HK-2 (cell line): Measurements from ENCODE around the gene FCGR2B.
"Not testable (repeated sequence)": the region's sequence is repeated elsewhere in the genome, so short reads cannot be mapped to it uniquely, and the experiment has no call there.

ENCODE experiments used
- DNase-seq: peaks from one replicate; pipeline ENCODE4 v3.0.0-alpha.2; 2018; ENCODE audit not compliant: unreplicated experiment

The FCGR2B gene

GRCh38 chr1:161662684-161663339 lies at the start of gene FCGR2B:
FCGR2B (plus strand) TSS chr1:161663143; CDS start chr1:161663242, 99 bp downstream.
- not testable (repeated sequence) for DNase-seq

GRCh38 chr1:161616417-161616816 lies 46.5 kb upstream of the FCGR2B start:
- not testable (repeated sequence) for DNase-seq

- DNase-seq: not testable (repeated sequence)
Observed at GRCh38 chr1:161618517-161618916, 44.4 kb upstream of the FCGR2B start.

GRCh38 chr1:161620399-161620798 lies 42.5 kb upstream of the FCGR2B start:
- DNase-seq: not testable (repeated sequence)

- DNase-seq: not testable (repeated sequence)
Observed at GRCh38 chr1:161621181-161622000, 41.6 kb upstream of the FCGR2B start.

- not testable (repeated sequence) for DNase-seq
Observed at GRCh38 chr1:161622054-161622453, 40.9 kb upstream of the FCGR2B start.

GRCh38 chr1:161623401-161624051 lies 39.4 kb upstream of the FCGR2B start:
- not testable (repeated sequence) for DNase-seq

GRCh38 chr1:161624605-161625004 lies 38.3 kb upstream of the FCGR2B start:
- DNase-seq: not testable (repeated sequence)

- DNase-seq: not testable (repeated sequence)
Observed at GRCh38 chr1:161626445-161627146, 36.3 kb upstream of the FCGR2B start.

- not testable (repeated sequence) for DNase-seq
Observed at GRCh38 chr1:161630128-161630742, 32.7 kb upstream of the FCGR2B start.

GRCh38 chr1:161631076-161631475 lies 31.9 kb upstream of the FCGR2B start, which contains the start of gene FCGR3B:
FCGR3B (minus strand) TSS chr1:161631176; CDS start chr1:161631094, 82 bp downstream.
- no peak for DNase-seq

GRCh38 chr1:161634993-161635392 lies 27.9 kb upstream of the FCGR2B start:
- not testable (repeated sequence) for DNase-seq

GRCh38 chr1:161636189-161636782 lies 26.7 kb upstream of the FCGR2B start:
- DNase-seq: not testable (repeated sequence)

GRCh38 chr1:161636976-161637375 lies 26.0 kb upstream of the FCGR2B start:
- DNase-seq: not testable (repeated sequence)

GRCh38 chr1:161638251-161638993 lies 24.5 kb upstream of the FCGR2B start:
- DNase-seq: not testable (repeated sequence)

- DNase-seq: not testable (repeated sequence)
Observed at GRCh38 chr1:161639203-161639602, 23.7 kb upstream of the FCGR2B start.

GRCh38 chr1:161642697-161643096 lies 20.2 kb upstream of the FCGR2B start:
- DNase-seq: not testable (repeated sequence)

- not testable (repeated sequence) for DNase-seq
Observed at GRCh38 chr1:161643481-161644208, 19.3 kb upstream of the FCGR2B start.

GRCh38 chr1:161644855-161645254 lies 18.1 kb upstream of the FCGR2B start:
- DNase-seq: not testable (repeated sequence)
